GM13976 (cell line): ENCODE data around the gene FBXO48.

Experiments
- DNase-seq: peaks from one replicate; pipeline ENCODE4 v3.0.0; 2012; ENCODE audit warnings: low spot score
- in situ Hi-C: fragments of 300-500 bp; cut with MboI; formaldehyde crosslinking; loops from one replicate; pipeline ENCODE4 v1.12.0; 2022; ENCODE audit warnings: low sequenced_read_pairs, mixed read lengths, inconsistent platforms; ENCODE audit not compliant: unreplicated experiment
- TF ChIP-seq, protein P1 (sequence below): IDR thresholded peaks from 2 replicates; pipeline ENCODE4 v1.5.1; 2012; ENCODE audit warnings: borderline replicate concordance, mild to moderate bottlenecking; ENCODE audit not compliant: insufficient read depth; ENCODE audit errors: extremely low read depth, missing control alignments, control extremely low read depth

The FBXO48 gene

DNA sequence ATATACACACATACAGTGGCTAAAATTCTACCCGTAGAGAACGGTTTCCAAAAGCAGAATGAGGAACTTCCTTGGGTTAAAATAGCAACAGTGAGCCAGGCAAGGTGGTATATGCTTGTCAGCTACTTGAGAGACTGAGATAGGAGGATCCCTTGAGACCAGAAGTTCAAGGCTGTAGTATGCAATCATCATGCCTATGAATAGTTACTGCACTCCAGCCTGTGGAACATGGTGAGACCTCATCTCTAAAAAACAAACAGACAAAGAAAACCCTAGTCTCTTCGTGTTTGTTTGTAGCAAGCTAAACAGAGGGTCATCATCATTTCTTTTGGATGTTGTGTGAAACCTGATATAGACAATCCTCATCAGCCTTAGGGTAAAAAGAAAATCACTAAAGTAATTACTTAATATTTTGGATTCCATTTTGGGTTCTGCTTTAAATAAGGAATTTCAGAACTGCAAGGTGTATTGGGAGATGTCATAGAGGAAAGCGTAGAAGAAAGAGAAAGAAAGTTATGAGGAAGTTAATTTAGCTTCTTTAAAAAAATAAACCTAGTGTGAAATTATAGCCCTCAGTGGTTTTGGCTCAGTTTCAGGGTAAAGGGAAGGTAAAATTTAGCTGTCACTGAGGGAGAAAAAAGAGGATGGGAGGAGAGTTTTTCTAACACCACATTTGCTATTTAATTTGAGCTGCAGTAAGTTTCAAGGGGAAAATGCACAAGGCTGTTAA, 55.5 kb downstream of the FBXO48 start:
- no peak for DNase-seq
- in situ Hi-C loops, result no loop called here

More for the DNA sequence above, 55.5 kb downstream of the FBXO48 start:
- TF ChIP-seq, protein P1, sequence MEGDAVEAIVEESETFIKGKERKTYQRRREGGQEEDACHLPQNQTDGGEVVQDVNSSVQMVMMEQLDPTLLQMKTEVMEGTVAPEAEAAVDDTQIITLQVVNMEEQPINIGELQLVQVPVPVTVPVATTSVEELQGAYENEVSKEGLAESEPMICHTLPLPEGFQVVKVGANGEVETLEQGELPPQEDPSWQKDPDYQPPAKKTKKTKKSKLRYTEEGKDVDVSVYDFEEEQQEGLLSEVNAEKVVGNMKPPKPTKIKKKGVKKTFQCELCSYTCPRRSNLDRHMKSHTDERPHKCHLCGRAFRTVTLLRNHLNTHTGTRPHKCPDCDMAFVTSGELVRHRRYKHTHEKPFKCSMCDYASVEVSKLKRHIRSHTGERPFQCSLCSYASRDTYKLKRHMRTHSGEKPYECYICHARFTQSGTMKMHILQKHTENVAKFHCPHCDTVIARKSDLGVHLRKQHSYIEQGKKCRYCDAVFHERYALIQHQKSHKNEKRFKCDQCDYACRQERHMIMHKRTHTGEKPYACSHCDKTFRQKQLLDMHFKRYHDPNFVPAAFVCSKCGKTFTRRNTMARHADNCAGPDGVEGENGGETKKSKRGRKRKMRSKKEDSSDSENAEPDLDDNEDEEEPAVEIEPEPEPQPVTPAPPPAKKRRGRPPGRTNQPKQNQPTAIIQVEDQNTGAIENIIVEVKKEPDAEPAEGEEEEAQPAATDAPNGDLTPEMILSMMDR, result no peak
